Measurements from ENCODE around the gene ZCCHC7. TPM values are rescaled to one million over a fixed set of nuclear protein-coding genes. Genes with fewer than 3 reads are reported as not detected.
"Not testable (repeated sequence)": the region's sequence is repeated elsewhere in the genome, so short reads cannot be mapped to it uniquely, and the experiment has no call there.

ZCCHC7 gene
- polyA plus RNA-seq, 2 of the 4 experiments (the other 2 are of a cell fraction): 15.7 to 30.0 TPM

DNA sequence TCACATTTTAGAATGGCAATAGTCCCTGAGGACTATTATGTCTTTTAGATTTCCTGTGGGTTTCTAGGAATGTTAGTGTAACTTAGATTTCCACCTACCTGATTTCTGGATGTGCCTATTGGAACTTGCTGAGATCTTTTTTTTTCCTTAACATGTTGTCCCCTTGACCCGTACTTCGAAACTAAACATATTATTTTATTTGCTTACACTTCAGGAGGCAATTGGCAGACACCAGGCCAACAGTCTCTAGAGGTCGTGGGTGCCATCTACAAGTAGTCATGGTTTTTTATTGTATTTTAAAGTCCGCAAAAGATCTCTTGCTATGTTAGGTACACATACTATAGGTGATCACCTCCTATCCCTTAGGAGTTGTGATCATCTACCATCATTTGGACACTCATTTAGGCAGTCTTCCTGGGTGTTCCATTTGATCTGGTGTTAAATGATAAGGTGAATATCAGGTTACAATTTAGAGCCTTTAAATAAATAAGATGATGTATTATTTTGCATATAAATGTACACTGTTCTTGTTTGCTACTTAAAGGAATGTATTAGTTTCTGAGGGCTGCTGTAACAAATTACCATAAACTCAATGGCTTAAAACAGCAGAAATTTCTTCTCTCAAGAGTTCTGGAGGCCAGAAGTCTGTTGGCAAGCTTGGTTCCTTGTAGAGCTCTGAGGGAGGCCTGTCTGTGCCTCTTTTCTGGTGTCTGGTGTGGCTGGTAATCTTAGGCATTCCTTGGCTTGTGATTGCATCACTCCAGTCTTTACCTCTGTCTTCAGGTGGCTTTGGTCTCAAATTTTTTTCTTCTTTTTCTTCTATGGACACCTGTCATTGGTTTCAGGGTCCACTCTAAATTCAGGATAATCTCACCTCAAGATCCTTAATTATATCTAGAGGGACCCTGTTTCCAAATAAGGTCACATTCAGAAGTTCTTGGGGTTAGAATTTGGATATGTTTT, 64.8 kb downstream of the ZCCHC7 start:
- FAIRE-seq (no peak), ATAC-seq (no peak), DNase-seq (ENCODE audit: low read depth in 1 of 2, low spot score in 1 of 2) (no peak)
- ChIA-PET CTCF (interaction anchor here (0.6 kb wide), 1 partner anchor 60 kb away, joined by 3 read pairs; no protein-coding TSS in a partner anchor), POLR2A (no interaction called here)
- no peak overlapping the region for H3K4me3 ChIP-seq
- no peak overlapping the region for H3K27ac ChIP-seq
- H3K4me2 ChIP-seq: no peak overlapping the region
- 86% methylated on average over 4 of the region's 4 CpGs for WGBS (ENCODE audit: missing lambda C conversion rate)
- TF ChIP-seq HOXB13 (CRISPR knock-in tag; IDR thresholded peaks at IDR 0.05; ENCODE audit: low read depth) (no peak), TFCP2L1 (CRISPR knock-in tag; IDR thresholded peaks at IDR 0.05) (no peak), BCL3 (IDR thresholded peaks at IDR 0.05) (no peak), PHF8 (IDR thresholded peaks at IDR 0.05; ENCODE audit: borderline replicate concordance, low read depth) (no peak), HOXA7 (CRISPR knock-in tag; IDR thresholded peaks at IDR 0.05) (no peak), SMC3 (IDR thresholded peaks at IDR 0.05) (no peak), CEBPB (IDR thresholded peaks at IDR 0.05) (0 out of 4 replicates have a peak, but pooled peaks of 1 of the 2 experiments have one; percentile 10), EP300 (IDR thresholded peaks at IDR 0.05) (no peak)
- no peaks in the 10 kb centered on the region for H3K9me3 ChIP-seq
- no peaks in the 10 kb centered on the region for H3K4me1 ChIP-seq

- no peak for ATAC-seq
- no peak for DNase-seq (ENCODE audit: low read depth in 1 of 2, low spot score in 1 of 2)
- TF ChIP-seq ZSCAN20 (CRISPR knock-in tag; IDR thresholded peaks at IDR 0.05) (no peak), POLR2AphosphoS2 (conservative IDR thresholded peaks at IDR 0.05; ENCODE audit: low read length) (no peak), EP300 (IDR thresholded peaks at IDR 0.05) (no peak), TFCP2L1 (CRISPR knock-in tag; IDR thresholded peaks at IDR 0.05) (no peak), FOSB (CRISPR knock-in tag; IDR thresholded peaks at IDR 0.05) (no peak)
- H3K9me3 ChIP-seq: no peaks in the 10 kb centered on the region
- ChIA-PET CTCF (no interaction called here), POLR2A (no interaction called here)
- 92% methylated on average over 6 of the region's 6 CpGs for WGBS (ENCODE audit: missing lambda C conversion rate)
- H3K4me2 ChIP-seq: no peak overlapping the region
- no peak overlapping the region for H3K27ac ChIP-seq
- no peak for FAIRE-seq
- H3K4me1 ChIP-seq: no peaks in the 10 kb centered on the region
- no peak overlapping the region for H3K4me3 ChIP-seq
Observed at GRCh38 chr9:37187292-37187691, 66.9 kb downstream of the ZCCHC7 start.

GRCh38 chr9:37187713-37188439, 67.5 kb downstream of the ZCCHC7 start:
- H3K27ac ChIP-seq: no peak overlapping the region
- FAIRE-seq (no peak), ATAC-seq (no peak), DNase-seq (ENCODE audit: low read depth in 1 of 2, low spot score in 1 of 2) (no peak)
- TF ChIP-seq JUN (IDR thresholded peaks at IDR 0.05) (no peak), FOSL2 (IDR thresholded peaks at IDR 0.05) (no peak), FOSL2 (CRISPR knock-in tag; IDR thresholded peaks at IDR 0.05) (no peak), FOXS1 (CRISPR knock-in tag; IDR thresholded peaks at IDR 0.05) (no peak), CBX8 (IDR thresholded peaks at IDR 0.05) (no peak), MAFK (IDR thresholded peaks at IDR 0.05; ENCODE audit: partially characterized antibody) (no peak), NR3C1 (IDR thresholded peaks at IDR 0.05) (no peak), SMC3 (IDR thresholded peaks at IDR 0.05) (no peak), RARB (CRISPR knock-in tag; IDR thresholded peaks at IDR 0.05) (no peak), RFX5 (IDR thresholded peaks at IDR 0.05) (no peak), PHF8 (IDR thresholded peaks at IDR 0.05; ENCODE audit: borderline replicate concordance, low read depth) (no peak), SREBF2 (IDR thresholded peaks at IDR 0.05) (no peak), E2F6 (IDR thresholded peaks at IDR 0.05; ENCODE audit: borderline replicate concordance, low read depth) (no peak)
- no peaks in the 10 kb centered on the region for H3K4me1 ChIP-seq
- ChIA-PET CTCF (no interaction called here), POLR2A (no interaction called here)
- 92% methylated on average over 5 of the region's 5 CpGs for WGBS (ENCODE audit: missing lambda C conversion rate)
- H3K4me2 ChIP-seq: no peak overlapping the region
- no peaks in the 10 kb centered on the region for H3K9me3 ChIP-seq
- no peak overlapping the region for H3K4me3 ChIP-seq

DNA sequence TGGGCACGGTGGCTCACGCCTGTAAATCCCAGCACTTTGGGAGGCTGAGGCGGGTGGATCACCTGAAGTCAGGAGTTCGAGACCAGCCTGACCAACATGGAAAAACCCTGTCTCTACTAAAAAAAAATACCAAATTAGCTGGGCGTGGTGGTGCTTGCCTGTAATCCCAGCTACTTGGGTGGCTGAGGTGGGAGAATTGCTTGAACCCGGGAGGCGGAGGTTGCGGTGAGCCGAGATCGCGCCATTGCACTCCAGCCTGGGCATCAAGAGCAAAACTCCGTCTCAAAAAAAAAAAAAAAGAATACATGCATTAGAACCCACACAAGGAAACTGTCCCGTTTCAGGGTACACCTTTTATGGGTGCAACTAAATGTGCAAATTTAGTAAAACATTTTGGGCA, 70.4 kb downstream of the ZCCHC7 start:
- ATAC-seq; H3K9me3 ChIP-seq; H3K4me3 ChIP-seq; FAIRE-seq; H3K4me2 ChIP-seq; H3K4me1 ChIP-seq; H3K27ac ChIP-seq; DNase-seq (ENCODE audit: low read depth in 1 of 2, low spot score in 1 of 2); POLR2A ChIA-PET: not testable (repeated sequence)
- WGBS (ENCODE audit: missing lambda C conversion rate): 98% methylated on average over 13 of the region's 13 CpGs
- CTCF ChIA-PET: interaction anchor here (0.7 to 1.5 kb wide), 2 partner anchors 10 to 220 kb away, joined by 3 read pairs; no protein-coding TSS in a partner anchor
